ENCODE data around the gene AUTS2.

AUTS2 gene

GRCh38 chr7:70314221-70314620, 715.9 kb downstream of the AUTS2 start:
- DNase-seq = no peak
- Mint-ChIP-seq H3K27ac (no peak overlapping the region), H3K4me1 (peaks cover 33% of the 10 kb centered on the region), H3K4me3 (no peak overlapping the region), H3K27me3 (ENCODE audit: low read depth, poor library complexity) (no peaks in the 10 kb centered on the region), H3K36me3 (ENCODE audit: low read depth) (peaks cover 14% of the 10 kb centered on the region), H3K9me3 (peaks cover 4% of the 10 kb centered on the region)
- no peak for TF ChIP-seq CTCF (IDR thresholded peaks at IDR 0.05)

GRCh38 chr7:70316745-70317144, 718.5 kb downstream of the AUTS2 start:
- no peak overlapping the region for H3K27ac Mint-ChIP-seq
- no peaks in the 10 kb centered on the region for H3K36me3 Mint-ChIP-seq (ENCODE audit: low read depth)
- H3K27me3 Mint-ChIP-seq (ENCODE audit: low read depth, poor library complexity) = no peaks in the 10 kb centered on the region
- no peaks in the 10 kb centered on the region for H3K9me3 Mint-ChIP-seq
- peaks cover 47% of the 10 kb centered on the region for H3K4me1 Mint-ChIP-seq
- no peak for TF ChIP-seq CTCF (IDR thresholded peaks at IDR 0.05)
- DNase-seq = no peak
- H3K4me3 Mint-ChIP-seq = no peak overlapping the region

GRCh38 chr7:70317356-70317755, 719.1 kb downstream of the AUTS2 start:
- Mint-ChIP-seq H3K27ac (no peak overlapping the region), H3K9me3 (no peaks in the 10 kb centered on the region), H3K4me3 (no peak overlapping the region), H3K36me3 (ENCODE audit: low read depth) (no peaks in the 10 kb centered on the region), H3K4me1 (peaks cover 49% of the 10 kb centered on the region), H3K27me3 (ENCODE audit: low read depth, poor library complexity) (no peaks in the 10 kb centered on the region)
- TF ChIP-seq CTCF (IDR thresholded peaks at IDR 0.05) = no peak
- DNase-seq = no peak

GRCh38 chr7:70318511-70318910, 720.2 kb downstream of the AUTS2 start:
- no peak for TF ChIP-seq CTCF (IDR thresholded peaks at IDR 0.05)
- peaks cover 52% of the 10 kb centered on the region for H3K4me1 Mint-ChIP-seq
- no peaks in the 10 kb centered on the region for H3K36me3 Mint-ChIP-seq (ENCODE audit: low read depth)
- no peaks in the 10 kb centered on the region for H3K27me3 Mint-ChIP-seq (ENCODE audit: low read depth, poor library complexity)
- no peak overlapping the region for H3K27ac Mint-ChIP-seq
- no peak for DNase-seq
- no peak overlapping the region for H3K4me3 Mint-ChIP-seq
- no peaks in the 10 kb centered on the region for H3K9me3 Mint-ChIP-seq

GRCh38 chr7:70319057-70319456, 720.8 kb downstream of the AUTS2 start:
- H3K4me3 Mint-ChIP-seq = no peak overlapping the region

More at GRCh38 chr7:70319057-70319456, 720.8 kb downstream of the AUTS2 start:
- peaks cover 52% of the 10 kb centered on the region for H3K4me1 Mint-ChIP-seq
- H3K27ac Mint-ChIP-seq = no peak overlapping the region
- no peak for TF ChIP-seq CTCF (IDR thresholded peaks at IDR 0.05)
- no peaks in the 10 kb centered on the region for H3K9me3 Mint-ChIP-seq
- H3K27me3 Mint-ChIP-seq (ENCODE audit: low read depth, poor library complexity) = no peaks in the 10 kb centered on the region
- no peak for DNase-seq
- H3K36me3 Mint-ChIP-seq (ENCODE audit: low read depth) = no peaks in the 10 kb centered on the region
